ENCODE measurements around the gene VEPH1.

DNA sequence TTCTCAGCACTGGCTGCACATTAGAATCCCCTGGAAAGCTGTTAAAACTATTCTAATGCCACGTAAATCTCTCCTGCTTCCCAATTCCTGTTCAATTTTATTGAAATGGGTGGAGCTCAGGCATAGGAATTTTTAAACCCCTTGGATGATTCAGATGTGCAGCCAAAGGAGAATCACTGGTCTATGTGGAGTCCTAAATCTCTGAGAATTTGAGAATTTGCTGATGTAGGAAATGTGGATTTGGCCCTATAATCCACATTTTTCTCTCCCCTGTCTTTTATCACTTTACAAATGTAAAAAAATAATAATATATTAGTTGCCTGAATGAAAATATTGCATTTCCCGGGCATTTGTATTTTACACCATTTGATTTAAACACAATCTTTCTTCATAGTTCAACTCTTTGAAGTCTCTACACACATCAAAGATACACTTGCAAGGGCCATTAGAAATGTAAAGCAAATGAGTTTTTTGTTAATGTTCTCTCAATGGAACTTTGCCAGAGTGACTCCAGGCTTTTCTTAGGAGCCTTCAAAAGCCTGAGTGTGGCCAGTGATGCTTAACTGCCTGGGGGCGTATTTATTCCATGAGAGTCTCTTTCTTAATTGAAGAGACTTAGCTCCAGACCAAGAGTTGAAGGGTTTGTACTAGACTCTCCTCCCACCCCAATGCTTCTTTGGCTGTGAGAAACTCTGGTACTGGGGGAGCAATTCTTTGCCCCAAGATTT, 115.3 kb downstream of the VEPH1 start:
- TF ChIP-seq, protein P1, sequence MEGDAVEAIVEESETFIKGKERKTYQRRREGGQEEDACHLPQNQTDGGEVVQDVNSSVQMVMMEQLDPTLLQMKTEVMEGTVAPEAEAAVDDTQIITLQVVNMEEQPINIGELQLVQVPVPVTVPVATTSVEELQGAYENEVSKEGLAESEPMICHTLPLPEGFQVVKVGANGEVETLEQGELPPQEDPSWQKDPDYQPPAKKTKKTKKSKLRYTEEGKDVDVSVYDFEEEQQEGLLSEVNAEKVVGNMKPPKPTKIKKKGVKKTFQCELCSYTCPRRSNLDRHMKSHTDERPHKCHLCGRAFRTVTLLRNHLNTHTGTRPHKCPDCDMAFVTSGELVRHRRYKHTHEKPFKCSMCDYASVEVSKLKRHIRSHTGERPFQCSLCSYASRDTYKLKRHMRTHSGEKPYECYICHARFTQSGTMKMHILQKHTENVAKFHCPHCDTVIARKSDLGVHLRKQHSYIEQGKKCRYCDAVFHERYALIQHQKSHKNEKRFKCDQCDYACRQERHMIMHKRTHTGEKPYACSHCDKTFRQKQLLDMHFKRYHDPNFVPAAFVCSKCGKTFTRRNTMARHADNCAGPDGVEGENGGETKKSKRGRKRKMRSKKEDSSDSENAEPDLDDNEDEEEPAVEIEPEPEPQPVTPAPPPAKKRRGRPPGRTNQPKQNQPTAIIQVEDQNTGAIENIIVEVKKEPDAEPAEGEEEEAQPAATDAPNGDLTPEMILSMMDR (conservative IDR thresholded peaks at IDR 0.05; ENCODE audit: low read depth, low read length): no peak
- no peak for TF ChIP-seq EZH2 (IDR thresholded peaks at IDR 0.05; ENCODE audit: borderline replicate concordance, low read depth, low read length, poor library complexity, severe bottlenecking)

Measured in A673 (cell line).